H1 (cell line): Measurements from ENCODE around the gene CCL17. TPM values are rescaled to one million over a fixed set of nuclear protein-coding genes. Genes with fewer than 3 reads are reported as not detected.

Experiments
- CTCF ChIA-PET: fragments of 300-600 bp; sonication (Branson Sonifier 250); formaldehyde crosslinking; loops from one replicate; lab custom pipeline; 2021; ENCODE audit not compliant: partially characterized antibody; lab: Charles Lee
- POLR2A ChIA-PET: fragments of 300-600 bp; sonication (Branson Sonifier 250); formaldehyde crosslinking; loops from one replicate; lab custom pipeline; 2021; ENCODE audit warnings: inconsistent platforms; ENCODE audit not compliant: partially characterized antibody; lab: Charles Lee
- DNase-seq, 2 experiments: peaks; one replicate each; pipeline versions ENCODE4 v3.0.0 to v3.0.0-alpha.2; 2010 to 2022; ENCODE audit warnings: low spot score in 2 of 2, low read depth in 1 of 2, mixed read lengths in 1 of 2
- FAIRE-seq: peaks from 2 replicates; lab custom pipeline; 2011; peaks lifted over from hg19 to GRCh38; lab: Jason Lieb, UNC
- H2AFZ ChIP-seq: 2 replicates; pipeline ENCODE4 v1.8.1; 2012; ENCODE audit warnings: low read length, inconsistent platforms
- H2AK5ac ChIP-seq: 2 replicates; pipeline ENCODE4 v1.6.1; 2013; ENCODE audit warnings: low read depth, low read length
- H2BK120ac ChIP-seq: replicated peaks from 2 replicates; pipeline ENCODE3; 2013; ENCODE audit warnings: low read depth, low read length, inconsistent platforms
- H2BK12ac ChIP-seq: 2 replicates; pipeline ENCODE4 v1.6.1; 2013; ENCODE audit warnings: low read depth, low read length
- H2BK15ac ChIP-seq: 2 replicates; pipeline ENCODE4 v1.6.1; 2013; ENCODE audit warnings: low read length
- H2BK20ac ChIP-seq: 2 replicates; pipeline ENCODE4 v1.6.1; 2013; ENCODE audit warnings: low read length
- H2BK5ac ChIP-seq: 2 replicates; pipeline ENCODE4 v1.6.1; 2013; ENCODE audit warnings: low read depth, low read length
- H3K14ac ChIP-seq: 2 replicates; pipeline ENCODE4 v1.6.1; 2013; ENCODE audit warnings: inconsistent platforms; ENCODE audit not compliant: insufficient read length
- H3K18ac ChIP-seq: 2 replicates; pipeline ENCODE4 v1.6.1; 2013; ENCODE audit warnings: low read length; ENCODE audit errors: extremely low read depth
- H3K23ac ChIP-seq: 2 replicates; pipeline ENCODE4 v1.6.1; 2013; ENCODE audit warnings: inconsistent platforms; ENCODE audit not compliant: insufficient read length
- H3K23me2 ChIP-seq: 2 replicates; pipeline ENCODE4 v1.6.1; 2013; ENCODE audit warnings: low read depth, low read length
- H3K27ac ChIP-seq: 2 replicates; pipeline ENCODE4 v1.6.1; 2011; ENCODE audit warnings: low read depth, low read length, inconsistent platforms
- H3K27me3 ChIP-seq, 4 experiments: replicated peaks in 1 of 4; 1 replicate in 1 of 4; 2 replicates in 3 of 4; pipeline versions ENCODE4 v1.6.1 to v1.8.1; 2011 to 2013; ENCODE audit warnings: low read length in 3 of 4, mild to moderate bottlenecking in 3 of 4, inconsistent platforms in 2 of 4, mixed read lengths in 2 of 4, moderate library complexity in 1 of 4; ENCODE audit not compliant: control insufficient read depth in 3 of 4, insufficient read depth in 3 of 4; ENCODE audit errors: extremely low read depth in 1 of 4
- H3K36me3 ChIP-seq, 4 experiments: 2 replicates each; pipeline versions ENCODE4 v1.6.1 to v1.8.1; 2011 to 2013; ENCODE audit warnings: mild to moderate bottlenecking in 4 of 4, low read length in 3 of 4, moderate library complexity in 2 of 4, control low read depth in 1 of 4, inconsistent platforms in 1 of 4; ENCODE audit not compliant: insufficient read depth in 4 of 4, control insufficient read depth in 2 of 4
- H3K4ac ChIP-seq: replicated peaks from 2 replicates; pipeline ENCODE3; 2013; ENCODE audit warnings: low read length, low read depth, mixed read lengths, inconsistent platforms; ENCODE audit not compliant: insufficient read length
- H3K4me1 ChIP-seq, 4 experiments: replicated peaks in 1 of 4; 1 replicate in 1 of 4; 2 replicates in 3 of 4; pipeline versions ENCODE4 v1.6.1 to v1.8.1; 2011 to 2013; ENCODE audit warnings: low read length in 3 of 4, inconsistent platforms in 2 of 4, mixed read lengths in 1 of 4; ENCODE audit not compliant: insufficient read depth in 4 of 4, control insufficient read depth in 3 of 4
- H3K4me2 ChIP-seq, 2 experiments: 2 replicates each; pipeline versions ENCODE4 v1.6.1 to v1.8.1; 2011 to 2013; ENCODE audit warnings: low read depth in 2 of 2, low read length in 2 of 2, control low read depth in 1 of 2, inconsistent platforms in 1 of 2, mild to moderate bottlenecking in 1 of 2; ENCODE audit not compliant: insufficient read depth in 1 of 2
- H3K4me3 ChIP-seq, 4 experiments: fragments of 200-600, 300-600 bp in 1 of 4; sonication (generic), shearing (Covaris generic), sonication (Bioruptor Twin) in 1 of 4; 2 replicates each; pipeline versions ENCODE4 v1.5.1 to v1.8.1; 2011 to 2016; ENCODE audit warnings: low read length in 4 of 4, low read depth in 3 of 4, control low read depth in 2 of 4, inconsistent platforms in 2 of 4, mild to moderate bottlenecking in 2 of 4, mixed read lengths in 1 of 4, moderate library complexity in 1 of 4; ENCODE audit not compliant: insufficient read depth in 2 of 4; ENCODE audit errors: extremely low read depth in 1 of 4
- H3K56ac ChIP-seq: replicated peaks from 2 replicates; pipeline ENCODE3; 2013; ENCODE audit warnings: low read depth, mild to moderate bottlenecking, mixed read lengths, low read length, inconsistent platforms; ENCODE audit not compliant: insufficient read length
- H3K79me1 ChIP-seq: 2 replicates; pipeline ENCODE4 v1.6.1; 2013; ENCODE audit warnings: low read depth, low read length, control low read depth
- H3K79me2 ChIP-seq, 2 experiments: 2 replicates each; pipeline versions ENCODE4 v1.6.1 to v1.8.1; 2012 to 2013; ENCODE audit warnings: low read length in 2 of 2, mild to moderate bottlenecking in 2 of 2, inconsistent platforms in 1 of 2; ENCODE audit not compliant: insufficient read depth in 2 of 2, control insufficient read depth in 1 of 2
- H3K9ac ChIP-seq, 4 experiments: replicated peaks in 1 of 4; 1 replicate in 1 of 4; 2 replicates in 3 of 4; pipeline versions ENCODE4 v1.6.1 to v1.8.1; 2011 to 2013; ENCODE audit warnings: low read depth in 3 of 4, low read length in 3 of 4, control low read depth in 2 of 4, mild to moderate bottlenecking in 2 of 4, moderate library complexity in 2 of 4, inconsistent platforms in 1 of 4; ENCODE audit errors: extremely low read depth in 1 of 4
- H3K9me3 ChIP-seq, 2 experiments: 2 replicates each; pipeline versions ENCODE4 v1.6.1 to v1.8.1; 2012 to 2013; ENCODE audit warnings: mild to moderate bottlenecking in 2 of 2, moderate library complexity in 2 of 2, control low read depth in 1 of 2, inconsistent platforms in 1 of 2, low read depth in 1 of 2, low read length in 1 of 2, mixed read lengths in 1 of 2; ENCODE audit not compliant: insufficient read depth in 2 of 2
- H4K20me1 ChIP-seq, 2 experiments: replicated peaks in 1 of 2; 2 replicates each; pipeline versions ENCODE3 to v1.8.1; 2011 to 2013; ENCODE audit warnings: inconsistent platforms in 2 of 2, low read length in 2 of 2, mild to moderate bottlenecking in 1 of 2; ENCODE audit not compliant: insufficient read depth in 2 of 2, control insufficient read depth in 1 of 2
- H4K5ac ChIP-seq: 2 replicates; pipeline ENCODE4 v1.6.1; 2013; ENCODE audit warnings: low read length, low read depth, mixed read lengths, inconsistent platforms; ENCODE audit not compliant: insufficient read length
- H4K8ac ChIP-seq: 2 replicates; pipeline ENCODE4 v1.8.0; 2013; ENCODE audit warnings: mild to moderate bottlenecking, moderate library complexity, low read length, inconsistent platforms; ENCODE audit not compliant: insufficient read depth; ENCODE audit errors: extremely low read depth
- H4K91ac ChIP-seq: replicated peaks from 2 replicates; pipeline ENCODE3; 2013; ENCODE audit warnings: low read length, mixed read lengths, inconsistent platforms; ENCODE audit not compliant: insufficient read length
- BCL11A ChIP-seq, 2 experiments: IDR thresholded peaks; one replicate each; pipeline ENCODE4 v1.6.1; 2011; ENCODE audit warnings: low read depth in 2 of 2, low read length in 2 of 2, mild to moderate bottlenecking in 2 of 2
- CHD1 ChIP-seq: IDR thresholded peaks from 2 replicates; pipeline ENCODE4 v1.6.1; 2012; ENCODE audit warnings: low read depth, low read length, improper control_type of control experiment
- EZH2 ChIP-seq: fragments of 200-600 bp; sonication (generic); IDR thresholded peaks from 2 replicates; pipeline ENCODE4 v1.7.1; 2012; ENCODE audit warnings: low read depth, mild to moderate bottlenecking, moderate library complexity, low read length, inconsistent platforms; ENCODE audit not compliant: severe bottlenecking
- GABPA ChIP-seq: IDR thresholded peaks from 2 replicates; pipeline ENCODE4 v1.6.1; 2011; ENCODE audit warnings: mild to moderate bottlenecking, low read length, moderate library complexity, borderline replicate concordance; ENCODE audit not compliant: insufficient read depth
- HDAC6 ChIP-seq: IDR thresholded peaks from one replicate; pipeline ENCODE4 v1.7.1; 2012; ENCODE audit warnings: low read depth, mild to moderate bottlenecking, inconsistent platforms, low read length, moderate library complexity
- JUND ChIP-seq: IDR thresholded peaks from 2 replicates; pipeline ENCODE4 v1.6.1; 2011; ENCODE audit warnings: mild to moderate bottlenecking, improper control_type of control experiment, low read length
- POLR2A ChIP-seq, 2 experiments: IDR thresholded peaks; 1 replicate in 1 of 2; 2 replicates in 1 of 2; pipeline ENCODE4 v1.6.1; 2011; ENCODE audit warnings: low read depth in 2 of 2, low read length in 2 of 2, mild to moderate bottlenecking in 2 of 2; ENCODE audit errors: control extremely low read depth in 1 of 2
- POLR2AphosphoS5 ChIP-seq: IDR thresholded peaks from 2 replicates; pipeline ENCODE4 v1.6.1; 2011; ENCODE audit warnings: low read depth, low read length
- SIN3A ChIP-seq, 2 experiments: IDR thresholded peaks in 1 of 2; conservative IDR thresholded peaks in 1 of 2; 2 replicates each; pipeline ENCODE4 v1.6.1; 2011 to 2012; ENCODE audit warnings: low read length in 2 of 2, improper control_type of control experiment in 1 of 2, low read depth in 1 of 2, mild to moderate bottlenecking in 1 of 2
- SIRT6 ChIP-seq: IDR thresholded peaks from one replicate; pipeline ENCODE4 v1.7.1; 2012; ENCODE audit warnings: low read length, inconsistent platforms
- SRF ChIP-seq: IDR thresholded peaks from 2 replicates; pipeline ENCODE4 v1.6.1; 2011; ENCODE audit warnings: mild to moderate bottlenecking, low read depth, low read length, moderate library complexity
- TBP ChIP-seq: IDR thresholded peaks from 2 replicates; pipeline ENCODE4 v1.6.1; 2011; ENCODE audit warnings: low read depth, low read length, improper control_type of control experiment
- WGBS, 2 experiments: shearing (Covaris generic) in 1 of 2; methylation state at CpG; one replicate each; pipeline versions ENCODE4 v1.1.6 to v1.1.7; 2013 to 2015; ENCODE audit warnings: low lambda C conversion rate in 2 of 2, mixed read lengths in 2 of 2, inconsistent platforms in 1 of 2, low coverage in 1 of 2, missing lambda C conversion rate in 1 of 2; ENCODE audit not compliant: insufficient replicate concordance in 2 of 2, insufficient coverage in 1 of 2, insufficient read length in 1 of 2; ENCODE audit errors: extremely low coverage in 1 of 2, missing lambda C conversion rate in 1 of 2; 5-methylcytosine and 5-hydroxymethylcytosine counted together
- polyA plus RNA-seq, 7 experiments: library from polyadenylated mRNA; depleted of rRNA in 3 of 7; stranded (reverse) in 5 of 7; unstranded in 2 of 7; fragments of >200 nt in 5 of 7; fragments of 200-250 nt in 2 of 7; gene quantifications; 1 replicate in 5 of 7; 2 replicates in 1 of 7; 4 replicates in 1 of 7; pipeline versions ENCODE4 v1.2.1 to v1.2.3, GENCODE V29; 2011 to 2013; ENCODE audit warnings: missing spikeins in 2 of 7, mixed read lengths in 2 of 7
- total RNA-seq: library from RNA; stranded (reverse); fragmentation: NEBNext Ultra II Directional; extraction: Animal tissue kit (Norgen Biotek cat#: 25700); gene quantifications from 2 replicates; pipeline ENCODE4 v1.2.1, GENCODE V29; 2021
- TF ChIP-seq, protein P1 (sequence below): IDR thresholded peaks from 2 replicates; pipeline ENCODE4 v1.6.1; 2012; ENCODE audit warnings: inconsistent platforms
- TF ChIP-seq, protein P2 (sequence below): IDR thresholded peaks from 2 replicates; pipeline ENCODE4 v1.6.1; 2011; ENCODE audit warnings: low read length, improper control_type of control experiment

CCL17 gene
- total and polyA plus RNA-seq, 2 of the 8 experiments (the other 6 are each of a cell fraction or from before 2014, with no cell fraction given) = not detected

DNA sequence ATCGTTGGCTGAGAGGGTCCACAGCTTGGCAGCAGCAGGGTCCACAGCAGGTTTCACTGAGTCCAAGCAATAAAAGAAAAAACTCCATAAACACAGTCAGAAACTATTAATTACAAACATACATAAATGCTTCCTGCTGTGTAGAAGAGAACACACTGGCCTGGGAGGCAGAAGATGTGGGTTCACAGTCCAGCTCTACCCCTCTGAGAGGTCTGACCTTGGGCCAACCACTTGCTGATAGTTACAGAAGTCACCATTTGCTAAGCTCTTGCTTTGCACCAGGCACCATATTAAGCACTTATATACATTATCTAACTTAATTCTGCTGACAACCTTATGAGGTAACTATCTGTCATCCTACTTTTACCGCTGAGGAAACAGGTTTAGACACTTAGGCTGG is 27.9 kb downstream of the CCL17 start:
- Histone ChIP-seq H3K79me1 (no peaks in the 10 kb centered on the region), H3K4me1 (no peaks in the 10 kb centered on the region), H3K4me2 (no peak overlapping the region), H3K14ac (no peak overlapping the region), H3K56ac (no peak overlapping the region), H4K5ac (no peak overlapping the region), H2AK5ac (no peak overlapping the region), H3K18ac (no peak overlapping the region), H3K23me2 (no peaks in the 10 kb centered on the region), H3K4ac (no peak overlapping the region), H2BK5ac (no peak overlapping the region), H2AFZ (no peak overlapping the region), H4K91ac (no peak overlapping the region), H2BK20ac (no peak overlapping the region), H3K27ac (no peak overlapping the region), H3K23ac (no peak overlapping the region), H4K20me1 (no peaks in the 10 kb centered on the region), H3K27me3 (no peaks in the 10 kb centered on the region), H3K9me3 (no peaks in the 10 kb centered on the region), H3K36me3 (peaks cover 20 to 63% (median 55%) of the 10 kb centered on the region in 4 experiments; a peak in 7 of 8 replicates), H2BK120ac (no peak overlapping the region), H3K4me3 (no peak overlapping the region), H2BK12ac (no peak overlapping the region), H3K9ac (no peak overlapping the region), H3K79me2 (no peaks in the 10 kb centered on the region), H2BK15ac (no peak overlapping the region), H4K8ac (no peak overlapping the region)
- ChIA-PET CTCF (interaction anchor here (1.0 to 4.4 kb wide), 4 partner anchors 10 to 109 kb away, joined by 3 to 34 read pairs (median 5); no protein-coding TSS in a partner anchor), POLR2A (interaction anchor here (1.1 to 1.6 kb wide), 3 partner anchors 10 to 96 kb away, joined by 4 to 6 read pairs (median 4); partner anchors contain the start of genes CIAPIN1 and COQ9)
- no peak for DNase-seq
- WGBS, 2 experiments = 94% methylated on average over 2 of the region's 2 CpGs; no CpG with 5 or more reads in 1 of the 2 experiments
- no peak for FAIRE-seq
- no peak for TF ChIP-seq POLR2AphosphoS5
- no peak for TF ChIP-seq SIRT6
- TF ChIP-seq, protein P1, sequence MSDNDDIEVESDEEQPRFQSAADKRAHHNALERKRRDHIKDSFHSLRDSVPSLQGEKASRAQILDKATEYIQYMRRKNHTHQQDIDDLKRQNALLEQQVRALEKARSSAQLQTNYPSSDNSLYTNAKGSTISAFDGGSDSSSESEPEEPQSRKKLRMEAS = no peak
- TF ChIP-seq BCL11A (IDR thresholded peaks at IDR 0.05; ENCODE audit: low read depth in 2 of 2, low read length in 2 of 2) = no peak
- TF ChIP-seq HDAC6 = no peak
- TF ChIP-seq SRF = no peak
- no peak for TF ChIP-seq TBP
- no peak for TF ChIP-seq SIN3A (conservative IDR thresholded peaks at IDR 0.05 in 1 of 2, IDR thresholded peaks at IDR 0.05 in 1 of 2; ENCODE audit: low read depth in 1 of 2, low read length in 2 of 2)
- TF ChIP-seq EZH2 = no peak
- TF ChIP-seq GABPA = no peak
- TF ChIP-seq POLR2A (IDR thresholded peaks at IDR 0.05; ENCODE audit: control extremely low read depth in 1 of 2, low read depth in 2 of 2, low read length in 2 of 2) = no peak
- no peak for TF ChIP-seq CHD1
- TF ChIP-seq, protein P2, sequence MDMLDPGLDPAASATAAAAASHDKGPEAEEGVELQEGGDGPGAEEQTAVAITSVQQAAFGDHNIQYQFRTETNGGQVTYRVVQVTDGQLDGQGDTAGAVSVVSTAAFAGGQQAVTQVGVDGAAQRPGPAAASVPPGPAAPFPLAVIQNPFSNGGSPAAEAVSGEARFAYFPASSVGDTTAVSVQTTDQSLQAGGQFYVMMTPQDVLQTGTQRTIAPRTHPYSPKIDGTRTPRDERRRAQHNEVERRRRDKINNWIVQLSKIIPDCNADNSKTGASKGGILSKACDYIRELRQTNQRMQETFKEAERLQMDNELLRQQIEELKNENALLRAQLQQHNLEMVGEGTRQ = no peak
- no peak for TF ChIP-seq JUND
